Mesothelial cell of epicardium (in vitro differentiated cells): ENCODE data around the gene FTSJ1. TPM values are rescaled to one million over a fixed set of nuclear protein-coding genes. Genes with fewer than 3 reads are reported as not detected.
"Not testable (repeated sequence)": the region's sequence is repeated elsewhere in the genome, so short reads cannot be mapped to it uniquely, and the experiment has no call there.

Experiments used
- DNase-seq, 2 experiments: peaks; one replicate each; pipeline ENCODE4 v3.0.0; 2021; ENCODE audit warnings: low spot score in 2 of 2; ENCODE audit not compliant: unreplicated experiment in 2 of 2
- H3K27ac Mint-ChIP-seq: 2 replicates; pipeline ENCODE4 v1.8.0; 2021; ENCODE audit warnings: mixed read lengths
- H3K27me3 Mint-ChIP-seq: 2 replicates; pipeline ENCODE4 v1.8.0; 2021; ENCODE audit warnings: low read depth, mixed read lengths
- H3K36me3 Mint-ChIP-seq: 2 replicates; pipeline ENCODE4 v1.8.0; 2021; ENCODE audit warnings: mixed read lengths
- H3K4me1 Mint-ChIP-seq: 2 replicates; pipeline ENCODE4 v1.8.0; 2021; ENCODE audit warnings: mixed read lengths
- H3K4me3 Mint-ChIP-seq: 2 replicates; pipeline ENCODE4 v1.8.0; 2021; ENCODE audit warnings: mild to moderate bottlenecking, moderate library complexity, mixed read lengths
- H3K9me3 Mint-ChIP-seq: 2 replicates; pipeline ENCODE4 v1.8.0; 2021; ENCODE audit warnings: mixed read lengths
- total RNA-seq: library from RNA; stranded (reverse); gene quantifications from 3 replicates; pipeline ENCODE4 v1.2.1, GENCODE V29; 2021
- TF ChIP-seq, protein P1 (sequence below): fragments of 200-600 bp; sonication (generic); IDR thresholded peaks from one replicate; pipeline ENCODE4 v1.5.0; 2021; ENCODE audit warnings: antibody characterized with exemption; ENCODE audit not compliant: unreplicated experiment

The FTSJ1 gene
- 37.5 to 42.2 TPM (median 42.1 TPM) in 3 replicates for total RNA-seq

GRCh38 chrX:48475774-48476577 is at the start of gene FTSJ1:
Gene FTSJ1, plus strand, starts transcription at chrX:48476199. Its CDS starts 1,849 bp downstream, at chrX:48478048.
- H3K36me3 Mint-ChIP-seq = peaks cover 9% of the 10 kb centered on the region

GRCh38 chrX:48427027-48427716 is 48.8 kb upstream of the FTSJ1 start:
- H3K27me3 Mint-ChIP-seq, H3K27ac Mint-ChIP-seq: not testable (repeated sequence)

More at GRCh38 chrX:48475774-48476577, at the start of gene FTSJ1:
- H3K9me3 Mint-ChIP-seq = peaks cover 18% of the 10 kb centered on the region
- peak within 1 kb of the TSS; percentile 88 for H3K4me3 Mint-ChIP-seq
- peak; percentile 48 to 73 for DNase-seq
- H3K27ac Mint-ChIP-seq = peak within 1 kb of the TSS; percentile 80
- no peaks in the 10 kb centered on the region for H3K27me3 Mint-ChIP-seq
- TF ChIP-seq, protein P1, sequence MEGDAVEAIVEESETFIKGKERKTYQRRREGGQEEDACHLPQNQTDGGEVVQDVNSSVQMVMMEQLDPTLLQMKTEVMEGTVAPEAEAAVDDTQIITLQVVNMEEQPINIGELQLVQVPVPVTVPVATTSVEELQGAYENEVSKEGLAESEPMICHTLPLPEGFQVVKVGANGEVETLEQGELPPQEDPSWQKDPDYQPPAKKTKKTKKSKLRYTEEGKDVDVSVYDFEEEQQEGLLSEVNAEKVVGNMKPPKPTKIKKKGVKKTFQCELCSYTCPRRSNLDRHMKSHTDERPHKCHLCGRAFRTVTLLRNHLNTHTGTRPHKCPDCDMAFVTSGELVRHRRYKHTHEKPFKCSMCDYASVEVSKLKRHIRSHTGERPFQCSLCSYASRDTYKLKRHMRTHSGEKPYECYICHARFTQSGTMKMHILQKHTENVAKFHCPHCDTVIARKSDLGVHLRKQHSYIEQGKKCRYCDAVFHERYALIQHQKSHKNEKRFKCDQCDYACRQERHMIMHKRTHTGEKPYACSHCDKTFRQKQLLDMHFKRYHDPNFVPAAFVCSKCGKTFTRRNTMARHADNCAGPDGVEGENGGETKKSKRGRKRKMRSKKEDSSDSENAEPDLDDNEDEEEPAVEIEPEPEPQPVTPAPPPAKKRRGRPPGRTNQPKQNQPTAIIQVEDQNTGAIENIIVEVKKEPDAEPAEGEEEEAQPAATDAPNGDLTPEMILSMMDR = no peak
- peaks cover 23% of the 10 kb centered on the region for H3K4me1 Mint-ChIP-seq

DNA sequence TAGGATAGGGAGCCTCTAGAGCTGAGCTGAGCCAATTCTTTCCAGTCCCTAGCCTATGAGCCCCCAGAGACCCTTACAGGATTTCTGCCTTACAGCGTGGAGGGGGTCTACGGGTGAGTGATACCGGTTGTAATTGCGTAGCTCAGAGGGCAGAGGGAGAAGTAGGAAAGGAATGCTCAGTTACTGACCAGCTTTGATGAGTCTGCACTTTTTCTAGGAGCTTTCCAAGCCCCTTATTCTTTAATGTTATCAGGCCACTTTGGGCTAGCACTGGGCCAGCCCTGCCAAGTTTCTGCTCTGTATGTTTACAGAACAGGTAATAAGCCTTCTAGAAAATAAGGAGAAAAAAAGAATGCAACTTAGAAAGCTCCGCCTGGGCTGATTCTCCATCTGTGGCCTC is 46.4 kb upstream of the FTSJ1 start:
- H3K9me3 Mint-ChIP-seq = peaks cover 14% of the 10 kb centered on the region

More at GRCh38 chrX:48427027-48427716, 48.8 kb upstream of the FTSJ1 start:
- H3K4me1 Mint-ChIP-seq, H3K36me3 Mint-ChIP-seq, DNase-seq, H3K9me3 Mint-ChIP-seq, H3K4me3 Mint-ChIP-seq: not testable (repeated sequence)

GRCh38 chrX:48430166-48430565 is 45.8 kb upstream of the FTSJ1 start:
- not testable (repeated sequence) for H3K27ac Mint-ChIP-seq, H3K4me1 Mint-ChIP-seq, H3K36me3 Mint-ChIP-seq, DNase-seq, H3K27me3 Mint-ChIP-seq, H3K4me3 Mint-ChIP-seq
- H3K9me3 Mint-ChIP-seq = peaks cover 18% of the 10 kb centered on the region

More for the DNA sequence above, 46.4 kb upstream of the FTSJ1 start:
- not testable (repeated sequence) for H3K27ac Mint-ChIP-seq, DNase-seq, H3K27me3 Mint-ChIP-seq, H3K4me1 Mint-ChIP-seq, H3K36me3 Mint-ChIP-seq, H3K4me3 Mint-ChIP-seq

DNA sequence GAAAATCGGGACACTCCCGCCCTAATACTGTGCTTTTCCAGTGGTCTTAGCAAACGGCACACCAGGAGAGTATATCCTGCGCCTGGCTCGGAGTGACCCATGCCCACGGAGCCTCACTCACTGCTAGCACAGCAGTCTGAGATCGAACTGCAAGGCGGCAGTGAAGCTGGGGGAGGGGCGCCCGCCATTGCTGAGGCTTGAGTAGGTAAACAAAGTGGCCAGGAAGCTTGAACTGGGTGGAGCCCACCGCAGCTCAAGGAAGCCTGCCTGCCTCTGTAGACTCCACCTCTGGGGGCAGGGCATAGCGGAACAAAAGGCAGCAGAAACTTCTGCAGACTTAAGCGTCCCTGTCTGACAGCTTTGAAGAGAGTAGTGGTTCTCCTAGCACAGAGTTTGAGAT is 42.3 kb upstream of the FTSJ1 start:
- peaks cover 19% of the 10 kb centered on the region for H3K9me3 Mint-ChIP-seq
- H3K36me3 Mint-ChIP-seq, H3K4me1 Mint-ChIP-seq, DNase-seq, H3K27me3 Mint-ChIP-seq, H3K27ac Mint-ChIP-seq, H3K4me3 Mint-ChIP-seq: not testable (repeated sequence)

DNA sequence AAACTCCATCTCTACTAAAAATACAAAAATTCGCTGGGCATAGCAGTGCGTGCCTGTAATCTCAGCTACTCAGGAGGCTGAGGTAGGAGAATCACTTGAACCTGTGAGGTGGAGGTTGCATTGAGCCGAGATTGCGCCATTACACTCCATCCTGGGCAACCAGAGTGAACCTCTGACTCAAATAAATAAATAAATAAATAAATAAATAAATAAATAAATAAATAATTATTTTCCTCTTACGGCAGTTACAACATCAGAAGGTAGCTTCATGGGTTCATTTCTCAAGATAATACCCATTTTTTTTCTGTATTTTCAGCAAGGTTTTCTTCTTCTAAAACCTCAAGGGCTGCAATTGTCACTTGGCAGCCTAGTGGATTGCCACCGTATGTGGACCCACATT is 28.8 kb upstream of the FTSJ1 start:
- not testable (repeated sequence) for DNase-seq, H3K27me3 Mint-ChIP-seq, H3K4me3 Mint-ChIP-seq, H3K9me3 Mint-ChIP-seq, H3K4me1 Mint-ChIP-seq, H3K36me3 Mint-ChIP-seq, H3K27ac Mint-ChIP-seq

DNA sequence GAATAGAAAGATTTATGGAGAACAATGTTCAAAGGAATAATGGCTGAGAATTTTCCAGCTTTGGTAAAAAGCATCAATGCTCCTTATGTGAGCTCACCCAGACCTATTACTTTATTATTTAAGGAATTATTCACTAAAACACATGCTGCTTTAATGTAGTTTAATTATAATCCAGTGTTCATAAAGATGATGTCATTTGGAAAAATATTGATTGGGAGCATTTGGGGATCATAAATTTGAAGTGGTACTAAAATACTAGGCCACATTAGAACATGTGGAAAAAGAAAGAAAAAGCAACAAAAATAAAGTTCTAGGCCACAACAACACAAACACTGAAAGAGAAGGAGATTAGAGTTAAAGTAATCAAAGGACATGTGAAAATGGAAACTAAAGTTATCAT is 25.9 kb upstream of the FTSJ1 start:
- Mint-ChIP-seq H3K9me3 (peaks cover 15% of the 10 kb centered on the region), H3K27ac (no peak overlapping the region), H3K4me3 (no peak overlapping the region), H3K4me1 (no peaks in the 10 kb centered on the region), H3K27me3 (no peaks in the 10 kb centered on the region), H3K36me3 (no peaks in the 10 kb centered on the region)
- TF ChIP-seq, protein P1 = no peak
- DNase-seq = no peak

DNA sequence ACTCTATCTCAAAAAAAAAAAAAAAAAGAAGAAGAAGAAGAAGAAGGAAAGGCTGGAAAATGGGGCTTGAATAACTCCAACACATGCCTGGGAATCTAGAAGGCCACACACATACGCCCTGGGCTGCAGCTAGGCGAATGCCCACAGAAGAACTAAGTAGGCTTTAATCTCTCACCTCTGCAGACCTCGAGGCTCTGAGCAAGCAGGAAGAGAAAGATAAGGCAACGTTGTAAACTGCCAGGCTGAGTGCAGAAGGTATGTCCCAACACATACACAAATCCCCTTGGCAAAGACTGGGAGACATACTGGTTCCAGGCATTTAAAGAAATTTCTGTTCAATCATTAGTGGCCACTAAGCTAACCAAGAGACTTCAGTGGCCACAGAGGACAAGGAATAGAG is 24.3 kb upstream of the FTSJ1 start:
- H3K27me3 Mint-ChIP-seq = no peaks in the 10 kb centered on the region
- no peak overlapping the region for H3K27ac Mint-ChIP-seq
- peaks cover 16% of the 10 kb centered on the region for H3K9me3 Mint-ChIP-seq
- H3K36me3 Mint-ChIP-seq = no peaks in the 10 kb centered on the region
- H3K4me1 Mint-ChIP-seq = no peaks in the 10 kb centered on the region
- H3K4me3 Mint-ChIP-seq = no peak overlapping the region
- TF ChIP-seq, protein P1 = no peak
- DNase-seq = no peak
